Daoy (cell line): Measurements from ENCODE around the gene FAM199X. TPM values are rescaled to one million over a fixed set of nuclear protein-coding genes. Genes with fewer than 3 reads are reported as not detected.
A peak's percentile ranks its signal among the peaks of the same experiment; 100 is the strongest.

Experiments used
- DNase-seq: peaks from one replicate; pipeline ENCODE4 v3.0.0-alpha.2; 2015; ENCODE audit warnings: low read depth
- total RNA-seq: library from RNA; depleted of rRNA; stranded (reverse); fragments of >200 nt; shearing (Covaris generic); gene quantifications from 2 replicates; pipeline ENCODE4 v1.2.3, GENCODE V29; 2014; rRNA removed

The FAM199X gene
- total RNA-seq: 10.1 and 11.0 TPM in 2 replicates

DNA sequence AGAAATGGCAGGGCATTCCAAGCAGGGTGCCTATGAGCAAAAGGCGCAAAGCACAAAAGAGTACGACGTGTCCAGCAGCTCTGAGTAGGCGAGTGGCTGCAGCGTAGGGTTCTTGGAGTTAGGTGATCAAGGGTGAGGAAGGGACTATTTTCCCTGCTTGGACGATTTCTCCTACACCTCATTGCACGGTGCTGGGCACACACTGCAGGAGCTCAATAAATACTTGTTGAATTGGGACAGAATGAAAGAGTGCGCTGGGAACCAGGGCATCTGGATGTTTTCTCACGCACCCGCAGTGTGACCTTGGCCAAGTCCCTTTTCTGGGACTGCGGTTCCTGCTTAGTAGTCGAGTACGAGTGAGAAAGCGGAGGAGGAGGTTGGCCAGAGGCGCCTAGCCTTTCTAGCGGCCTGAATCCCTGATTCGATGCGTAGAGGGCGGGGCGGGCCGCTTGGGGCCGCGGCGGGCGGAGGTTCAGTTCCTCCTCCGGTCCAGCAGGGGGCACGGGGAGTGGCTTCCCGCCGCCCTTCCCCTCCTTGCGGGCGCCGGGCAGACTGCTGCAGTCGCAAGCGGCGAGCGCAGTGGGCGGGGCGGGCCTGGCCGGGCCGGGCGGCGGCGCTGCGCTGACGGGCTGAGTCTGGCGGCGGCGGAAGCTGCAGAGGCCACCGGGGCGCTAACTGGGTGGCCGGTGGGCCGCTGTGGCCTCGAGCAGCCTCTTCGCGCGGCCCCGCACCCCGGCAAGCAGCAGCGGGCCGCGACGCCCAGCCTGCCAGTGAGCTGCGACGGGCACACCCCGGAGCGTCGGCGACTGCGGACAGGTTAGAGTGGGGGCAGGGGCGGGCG is at the start of gene FAM199X:
Gene FAM199X (plus strand): TSS at position 560 of the 841 bp plus-strand sequence. CDS start 333 bp downstream, outside the sequence.
- DNase-seq: peak; percentile 87

DNA sequence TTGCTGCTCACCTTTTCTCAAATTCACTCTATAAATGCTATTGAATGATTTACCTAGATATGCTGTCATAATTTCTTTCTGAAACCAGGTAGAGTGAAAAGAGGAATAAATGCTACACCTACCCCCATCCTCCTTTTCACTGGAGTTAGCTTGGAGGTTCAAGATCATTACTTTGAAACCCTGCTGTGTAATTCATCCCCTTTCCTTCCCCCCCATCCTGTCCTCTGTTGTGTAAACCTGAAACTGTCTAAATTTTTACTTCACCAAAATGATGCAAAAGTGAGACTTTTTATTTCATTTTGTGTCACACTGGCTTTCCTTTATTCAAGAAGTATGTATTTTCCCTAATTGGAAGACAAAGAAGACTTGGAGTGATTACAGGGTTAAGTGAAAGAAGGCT is 48.5 kb upstream of the FAM199X start:
- no peak for DNase-seq

- DNase-seq: no peak
Measured at GRCh38 chrX:104118765-104119164, 47.5 kb upstream of the FAM199X start.

DNA sequence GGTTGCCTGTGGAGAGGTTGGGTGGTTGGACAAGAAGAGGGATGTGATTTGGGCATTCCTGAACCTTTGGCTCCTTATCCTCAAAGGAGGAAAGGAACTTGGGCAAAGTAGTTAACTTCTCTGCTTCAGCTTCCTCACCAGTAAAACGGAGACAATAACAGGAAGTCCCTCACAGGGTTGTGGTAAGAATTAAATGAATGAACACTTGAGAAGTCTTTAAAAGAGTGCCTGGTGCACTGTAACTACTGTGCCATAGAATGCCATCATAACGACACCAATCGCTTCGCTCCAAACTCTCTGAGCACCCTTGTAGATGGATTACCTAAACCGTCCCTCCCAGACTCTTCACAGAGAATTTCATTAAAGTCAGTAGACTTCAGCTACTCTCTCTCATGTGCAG is 43.4 kb upstream of the FAM199X start:
- DNase-seq: no peak

DNA sequence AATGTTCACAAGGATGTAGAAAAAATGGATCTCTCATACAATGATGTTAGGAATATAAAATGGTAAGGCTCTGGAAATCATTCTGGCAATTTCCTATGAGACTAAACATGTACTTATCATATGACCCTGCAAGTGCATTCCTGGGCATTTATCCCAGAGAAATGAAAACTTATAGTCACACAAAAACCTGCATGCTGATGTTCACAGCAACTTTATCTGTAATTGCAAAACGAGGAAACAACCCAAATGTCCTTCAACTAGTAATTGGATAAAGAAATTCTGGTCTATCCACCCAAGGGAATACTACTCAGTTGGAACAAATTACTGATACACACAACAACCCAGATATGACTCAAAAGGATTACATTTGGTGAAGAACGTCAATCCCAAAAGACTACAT is 39.4 kb upstream of the FAM199X start:
- DNase-seq: no peak

- DNase-seq: no peak
Measured at GRCh38 chrX:104130808-104131207, 35.4 kb upstream of the FAM199X start.

DNA sequence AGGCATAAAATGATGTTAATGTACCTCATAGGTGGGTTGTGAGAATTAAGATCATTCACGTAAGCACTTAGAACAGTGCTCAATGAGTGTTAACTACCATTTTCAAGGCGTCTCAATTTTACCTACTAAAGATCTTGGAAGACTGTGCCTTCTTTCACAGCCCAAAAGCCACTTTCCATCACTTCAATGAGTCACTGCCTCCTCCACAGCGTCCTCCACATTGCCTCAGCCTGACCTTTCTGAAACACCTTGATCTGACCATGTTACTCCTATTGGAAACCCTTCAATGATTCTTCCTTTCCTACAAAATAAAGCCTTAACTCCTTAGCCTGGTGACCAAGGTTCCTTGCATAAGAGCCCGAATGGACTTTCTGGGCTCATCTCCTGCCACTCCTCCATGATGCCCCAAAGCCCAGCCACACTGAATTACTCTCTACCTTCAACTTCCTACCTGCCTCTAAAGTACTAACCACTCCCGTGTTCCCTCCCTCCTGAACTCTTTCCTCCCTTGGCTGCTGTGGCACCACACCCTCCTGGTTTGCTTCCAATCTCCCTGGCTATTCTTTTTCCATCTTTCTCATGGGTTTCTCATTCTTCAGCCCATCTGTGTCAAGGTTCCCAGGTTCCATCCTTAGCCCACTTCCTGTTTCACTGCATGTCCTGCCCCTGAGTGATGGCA is 31.5 kb upstream of the FAM199X start:
- no peak for DNase-seq

GRCh38 chrX:104135677-104136076 is 30.6 kb upstream of the FAM199X start:
- DNase-seq: no peak

DNA sequence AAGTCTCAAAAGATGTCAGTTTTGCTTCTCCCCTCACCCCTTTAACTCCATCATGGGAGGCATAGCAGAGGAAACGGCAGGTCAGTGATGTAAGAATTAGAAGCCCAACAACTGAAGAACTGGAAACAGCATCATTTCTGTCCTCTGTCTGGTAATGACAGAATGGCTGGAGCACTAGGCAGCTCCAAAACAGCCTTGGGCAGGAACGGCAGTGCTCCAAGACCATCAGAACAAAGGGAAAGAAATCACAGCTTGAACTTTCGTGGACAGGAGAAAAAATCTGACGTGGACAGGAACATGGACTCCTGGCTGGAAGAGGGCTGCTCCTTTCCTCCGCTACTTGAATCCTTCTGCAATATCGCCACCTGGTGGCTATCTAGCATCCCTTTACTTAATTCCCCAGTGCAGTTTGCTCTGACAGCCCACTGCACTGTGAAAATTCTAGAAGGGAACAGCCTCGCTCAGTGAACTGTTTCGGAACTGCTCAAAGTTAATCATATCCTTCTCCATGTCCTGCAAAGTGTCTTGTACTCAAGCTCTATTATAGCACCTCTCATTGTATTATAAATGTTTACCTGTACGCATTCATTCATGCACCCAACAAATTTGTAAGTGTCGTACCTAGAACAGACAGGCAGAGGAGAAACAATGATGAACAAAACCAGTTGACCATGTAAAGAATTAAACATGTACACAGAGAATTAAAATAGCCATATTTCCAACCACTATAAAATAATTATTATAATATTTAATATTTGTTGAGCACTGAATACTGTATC is 29.8 kb upstream of the FAM199X start:
- DNase-seq: peak; percentile 65

DNA sequence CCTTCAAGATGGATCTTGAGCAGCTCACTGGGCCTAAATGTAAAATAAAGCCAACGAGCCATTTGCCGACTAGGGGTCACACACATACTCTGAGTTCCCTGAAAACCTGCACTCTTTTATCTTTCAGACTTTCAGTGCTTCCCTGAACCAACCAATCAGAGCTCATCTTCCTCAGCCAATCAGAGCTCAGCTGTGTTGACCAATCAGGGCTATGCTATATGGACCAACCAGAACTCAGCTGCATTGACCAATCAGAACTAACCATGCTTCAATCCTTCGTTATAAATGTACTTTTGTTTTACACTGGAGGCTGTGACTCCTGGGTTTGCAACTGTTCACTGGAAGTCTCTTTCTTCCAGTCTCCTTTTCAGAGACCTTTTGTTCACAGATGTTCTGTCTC is 28.8 kb upstream of the FAM199X start:
- DNase-seq: peak; percentile 2

GRCh38 chrX:104141087-104141760 is 25.0 kb upstream of the FAM199X start:
- no peak for DNase-seq

DNA sequence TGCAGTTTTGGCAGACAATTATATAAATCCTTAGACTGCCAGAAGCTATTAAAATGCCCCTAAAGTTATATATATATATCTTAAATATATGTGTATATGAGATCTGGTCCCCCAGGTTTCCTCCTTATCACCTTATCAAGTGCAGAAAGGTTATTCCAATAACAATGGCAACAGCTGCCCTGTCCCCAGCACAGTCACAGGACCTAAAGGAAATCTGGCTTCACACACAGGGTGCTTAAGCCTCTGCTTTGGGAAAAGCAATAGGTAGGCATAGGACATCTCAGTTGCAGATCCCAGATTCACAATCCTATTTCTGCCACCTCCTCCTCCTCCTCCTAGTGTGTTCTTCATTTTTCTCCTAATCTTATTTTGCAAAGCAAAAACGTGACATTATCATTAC is 15.2 kb upstream of the FAM199X start:
- DNase-seq: no peak

- DNase-seq: peak; percentile 82
Measured at GRCh38 chrX:104156630-104157529, 9.4 kb upstream of the FAM199X start, which contains the start of gene SLC25A53. TSS of gene SLC25A53 (minus strand) at chrX:104157009. CDS start at chrX:104105257, 51,752 bp downstream.

DNA sequence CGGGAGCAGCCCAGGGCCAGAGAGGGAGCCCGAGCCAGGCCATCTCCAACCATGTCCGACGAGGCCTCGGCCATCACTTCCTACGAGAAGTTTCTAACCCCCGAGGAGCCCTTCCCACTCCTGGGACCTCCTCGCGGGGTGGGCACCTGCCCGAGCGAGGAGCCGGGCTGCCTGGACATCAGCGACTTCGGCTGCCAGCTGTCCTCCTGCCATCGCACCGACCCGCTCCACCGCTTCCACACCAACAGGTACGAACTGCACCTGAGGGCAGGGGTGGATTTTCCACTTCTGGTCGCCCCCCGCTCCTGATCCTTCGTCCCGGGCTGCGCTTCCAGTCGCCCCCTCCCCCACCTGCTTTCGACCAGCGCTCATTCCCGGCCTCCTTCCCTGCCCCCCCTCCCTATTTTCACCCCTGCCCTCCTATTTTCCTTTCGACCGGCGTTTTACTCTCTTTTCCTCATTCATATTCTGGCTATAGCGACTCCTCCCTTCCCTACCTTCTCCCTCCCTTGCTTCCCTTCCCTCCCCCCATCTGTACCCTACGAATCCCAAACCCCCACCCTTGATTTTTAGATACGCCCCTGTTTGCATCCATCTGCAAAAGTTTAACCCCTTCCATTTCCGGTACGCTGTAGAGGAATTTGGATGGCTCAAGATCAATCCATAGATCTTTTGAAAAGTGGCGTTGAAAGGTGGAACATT is 633 bp downstream of the FAM199X start:
- peak; percentile 1 for DNase-seq

DNA sequence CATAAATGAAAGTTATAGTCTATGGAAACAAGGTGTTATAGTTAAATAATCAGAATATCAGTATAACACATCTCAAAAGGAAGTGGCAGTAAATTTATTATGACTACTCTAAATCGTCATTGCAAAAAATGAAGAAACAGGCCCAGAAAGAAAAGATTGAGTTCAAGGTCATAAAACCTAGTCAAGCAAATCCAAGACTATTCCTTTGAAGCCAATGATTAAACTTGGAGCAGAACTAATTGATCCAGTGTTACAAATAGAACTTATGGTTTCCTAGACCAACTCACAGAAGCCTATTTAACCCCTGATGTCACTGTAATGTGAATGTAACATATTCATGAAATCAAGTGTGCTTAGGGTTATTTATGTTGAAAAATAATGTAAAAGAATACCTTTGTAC is 1.9 kb downstream of the FAM199X start:
- DNase-seq: no peak

- no peak for DNase-seq
Measured at GRCh38 chrX:104172121-104172520, 5.9 kb downstream of the FAM199X start.

DNA sequence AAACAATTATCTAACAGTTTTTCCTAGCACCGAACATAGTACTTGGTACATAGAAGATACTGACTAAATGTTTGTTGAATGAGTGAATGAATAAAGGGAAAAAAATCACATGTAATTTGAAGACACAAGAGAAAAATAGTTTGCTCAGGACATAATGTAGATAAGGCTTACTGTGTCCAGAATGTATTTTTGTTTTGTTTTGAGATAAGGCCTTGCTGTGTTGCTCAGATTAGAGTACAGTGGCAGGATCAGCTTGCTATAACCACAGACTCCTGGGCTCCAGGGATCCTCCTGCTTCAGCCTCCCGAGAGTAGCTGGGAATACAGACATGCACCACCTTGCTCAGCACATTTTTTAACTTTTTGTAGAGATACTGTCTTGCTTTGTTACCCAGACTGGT is 6.5 kb downstream of the FAM199X start:
- DNase-seq: no peak

GRCh38 chrX:104173841-104174240 is 7.6 kb downstream of the FAM199X start:
- DNase-seq: no peak

GRCh38 chrX:104183685-104184084 is 17.4 kb downstream of the FAM199X start:
- no peak for DNase-seq

DNA sequence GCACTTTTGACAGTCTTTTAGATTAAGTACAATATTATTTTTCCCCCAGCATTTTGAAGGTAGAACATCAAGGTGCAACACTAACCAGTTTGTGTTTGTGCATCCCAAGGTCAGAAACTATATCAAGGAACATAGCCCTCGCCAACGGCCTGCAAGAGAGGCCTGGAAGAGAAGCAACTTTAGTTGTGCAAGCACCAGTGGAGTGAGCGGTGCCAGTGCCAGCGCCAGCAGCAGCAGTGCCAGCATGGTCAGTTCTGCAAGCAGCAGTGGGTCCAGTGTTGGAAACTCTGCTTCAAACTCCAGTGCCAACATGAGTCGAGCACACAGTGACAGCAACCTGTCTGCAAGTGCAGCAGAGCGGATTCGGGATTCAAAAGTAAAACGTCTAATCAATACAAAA is 21.7 kb downstream of the FAM199X start:
- DNase-seq: no peak
